HG03575 (cell line): ENCODE data around the gene ZBED5.
"Not testable (repeated sequence)": the region's sequence is repeated elsewhere in the genome, so short reads cannot be mapped to it uniquely, and the experiment has no call there.

Experiments
- ATAC-seq: cut with Tn5 transposase; IDR thresholded peaks from one replicate; pipeline ENCODE4 v1.9.1; 2021; ENCODE audit not compliant: unreplicated experiment, insufficient number of reproducible peaks, low FRiP score; ENCODE audit errors: extremely low read depth

The ZBED5 gene

DNA sequence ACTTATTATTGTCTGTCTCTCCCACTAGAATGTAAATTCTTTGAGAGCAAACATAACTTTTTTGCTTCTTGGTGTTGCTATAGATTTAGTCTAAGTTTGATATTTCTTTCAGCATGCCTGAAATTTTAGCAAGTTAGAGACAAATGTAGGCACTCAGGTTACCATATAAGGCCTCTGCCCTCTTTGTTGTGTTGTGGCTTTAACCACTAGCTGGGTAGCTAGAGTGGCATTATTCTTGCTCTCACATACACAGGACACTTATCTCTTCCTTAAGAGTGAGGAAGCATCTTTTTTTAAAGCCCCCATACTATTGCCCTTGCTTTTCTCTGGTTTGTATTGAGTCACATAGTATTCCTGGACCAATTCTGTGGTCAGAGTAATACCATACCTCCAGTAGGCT is 11.2 kb downstream of the ZBED5 start:
- ATAC-seq = no peak

DNA sequence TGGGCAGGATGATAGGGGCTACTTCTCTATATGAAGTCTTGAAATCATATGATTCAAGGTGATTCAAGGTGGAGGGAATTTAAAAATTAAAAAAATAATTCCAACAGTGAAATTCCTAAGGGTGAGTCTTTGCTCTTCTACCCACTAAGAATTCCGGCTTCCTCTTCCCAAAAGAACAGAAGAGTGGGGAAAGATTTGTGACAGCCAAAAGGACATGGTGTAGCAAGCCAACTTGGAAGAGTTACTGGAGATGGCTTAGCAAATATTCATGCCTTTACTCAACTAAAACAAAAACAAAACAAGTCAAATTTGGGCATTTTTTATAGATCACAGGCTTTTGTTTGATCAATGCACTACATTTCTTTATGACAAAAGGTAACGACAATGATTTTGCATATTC is 12.3 kb downstream of the ZBED5 start:
- no peak for ATAC-seq

DNA sequence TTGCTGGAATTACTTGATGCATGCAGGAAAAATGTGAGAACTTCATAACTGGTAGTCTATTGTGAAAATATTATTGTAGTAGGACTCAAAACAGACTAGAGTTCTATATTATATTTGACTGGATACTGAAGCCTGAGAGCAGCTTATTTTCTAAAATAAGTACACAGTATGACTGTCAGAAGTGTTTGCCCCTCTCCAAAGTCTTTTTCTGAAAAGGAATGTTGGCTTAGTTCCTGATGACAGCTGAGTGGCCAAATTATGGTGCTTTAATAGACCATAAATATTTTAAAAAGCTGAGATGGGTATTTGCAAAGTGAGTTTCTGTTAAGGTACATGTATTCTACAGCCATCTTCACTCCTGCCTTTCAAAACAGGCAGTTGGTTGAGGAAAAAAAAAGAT is 13.1 kb downstream of the ZBED5 start:
- ATAC-seq = no peak

DNA sequence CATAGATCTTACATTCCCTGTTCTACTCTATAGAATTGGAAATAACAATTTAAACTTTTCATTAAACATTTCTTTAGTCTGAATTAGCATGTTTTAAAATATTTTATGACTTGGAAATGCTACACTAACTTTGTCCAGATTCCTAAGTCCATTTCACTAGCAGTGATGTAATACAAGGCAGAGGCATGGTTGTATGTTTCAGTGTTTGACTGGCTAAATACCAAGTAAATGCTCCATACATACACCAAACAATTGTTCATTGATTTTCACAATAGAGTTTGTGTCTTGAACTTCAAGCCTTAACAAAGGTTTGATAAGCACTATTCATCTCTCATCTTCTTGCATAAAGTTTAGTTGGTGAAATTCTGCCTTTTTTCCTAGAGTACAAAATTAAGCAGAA is 13.5 kb downstream of the ZBED5 start:
- no peak for ATAC-seq

DNA sequence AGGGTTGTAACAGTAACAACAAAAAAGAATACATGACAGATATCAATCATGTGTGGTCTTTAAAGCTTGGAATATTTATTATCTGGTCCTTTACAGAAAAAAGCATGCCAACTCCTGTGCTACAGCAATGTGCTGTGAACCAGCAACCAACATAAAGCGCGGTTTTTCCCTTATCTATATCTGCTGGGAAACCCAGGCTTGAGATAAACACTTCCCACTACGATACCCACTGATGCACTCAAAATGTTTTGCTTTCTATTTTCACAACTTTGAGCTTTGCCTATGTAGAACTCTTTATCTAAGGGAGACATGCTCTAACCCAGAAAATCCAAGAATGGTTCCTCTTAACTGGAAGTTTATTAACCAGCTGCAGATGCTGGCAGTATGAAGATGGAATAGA is 19.0 kb downstream of the ZBED5 start:
- ATAC-seq = no peak

DNA sequence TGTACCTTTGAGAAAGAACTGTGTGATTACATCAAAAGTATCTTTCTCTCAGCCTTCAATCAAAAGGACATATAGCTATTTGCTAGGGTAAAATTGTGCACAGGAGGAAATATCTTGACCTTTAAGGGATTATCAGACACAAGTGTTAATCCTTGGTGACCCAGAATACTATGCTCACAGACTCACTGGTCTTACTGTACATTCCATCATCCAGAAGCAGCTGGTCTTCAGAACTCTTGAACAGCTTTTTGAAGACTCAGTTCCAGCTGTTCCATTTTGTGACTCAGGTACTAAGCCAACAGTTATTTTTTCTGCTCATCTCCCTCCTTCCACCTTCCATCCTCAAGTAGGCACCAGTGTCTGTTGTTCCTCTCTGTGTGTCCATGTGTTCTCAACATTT is 19.8 kb downstream of the ZBED5 start:
- ATAC-seq = no peak

DNA sequence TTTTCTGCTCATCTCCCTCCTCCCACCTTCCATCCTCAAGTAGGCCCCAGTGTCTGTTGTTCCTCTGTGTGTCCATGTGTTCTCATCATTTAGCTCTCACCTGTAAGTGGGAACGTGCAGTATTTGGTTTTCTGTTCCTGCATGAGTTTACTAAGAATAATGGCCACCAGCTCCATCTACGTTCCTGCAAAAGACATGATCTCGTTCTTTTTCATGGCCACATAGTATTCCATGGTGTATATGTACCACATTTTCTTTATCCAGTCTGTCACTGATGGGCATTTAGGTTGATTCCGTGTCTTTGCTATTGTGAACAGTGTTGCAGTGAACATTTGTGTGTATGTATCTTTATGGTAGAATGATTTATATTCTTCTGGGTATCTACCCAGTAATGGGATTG is 21.0 kb downstream of the ZBED5 start:
- not testable (repeated sequence) for ATAC-seq

DNA sequence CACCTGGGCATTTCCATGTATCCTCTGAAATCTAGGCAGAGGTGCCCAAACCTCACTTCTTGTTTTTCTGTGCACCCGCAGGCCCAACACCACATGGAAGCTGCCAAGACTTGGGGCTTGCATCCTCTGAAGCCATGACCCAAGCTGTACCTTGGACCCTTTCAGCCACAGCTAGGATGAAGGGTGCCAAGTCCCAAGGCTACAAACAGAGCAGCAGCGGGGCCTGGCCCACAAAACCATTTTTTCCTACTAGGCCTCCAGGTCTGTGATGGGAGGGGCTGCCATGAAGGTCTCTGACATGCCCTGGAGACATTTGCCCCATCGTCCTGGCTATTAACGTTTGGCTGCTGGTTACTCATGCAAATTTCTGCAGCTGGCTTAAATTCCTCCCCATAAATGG is 28.7 kb downstream of the ZBED5 start:
- no peak for ATAC-seq

DNA sequence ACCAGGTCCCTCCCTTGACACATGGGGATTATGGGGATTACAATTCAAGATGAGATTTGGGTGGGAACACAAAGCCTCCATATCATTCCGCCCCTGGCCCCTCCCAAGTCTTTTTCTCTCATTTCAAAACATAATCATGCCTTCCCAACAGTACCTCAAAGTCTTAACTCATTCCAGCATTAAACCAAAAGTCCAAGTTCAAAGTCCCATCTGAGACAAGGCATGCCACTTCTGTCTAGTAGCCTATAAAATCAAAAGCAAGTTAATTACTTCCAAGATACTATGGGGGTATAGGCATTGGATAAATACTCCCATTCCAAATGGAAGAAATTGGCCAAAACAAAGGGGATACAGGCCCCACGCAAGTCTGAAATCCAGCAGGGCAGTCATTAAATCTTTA is 29.5 kb downstream of the ZBED5 start:
- no peak for ATAC-seq

DNA sequence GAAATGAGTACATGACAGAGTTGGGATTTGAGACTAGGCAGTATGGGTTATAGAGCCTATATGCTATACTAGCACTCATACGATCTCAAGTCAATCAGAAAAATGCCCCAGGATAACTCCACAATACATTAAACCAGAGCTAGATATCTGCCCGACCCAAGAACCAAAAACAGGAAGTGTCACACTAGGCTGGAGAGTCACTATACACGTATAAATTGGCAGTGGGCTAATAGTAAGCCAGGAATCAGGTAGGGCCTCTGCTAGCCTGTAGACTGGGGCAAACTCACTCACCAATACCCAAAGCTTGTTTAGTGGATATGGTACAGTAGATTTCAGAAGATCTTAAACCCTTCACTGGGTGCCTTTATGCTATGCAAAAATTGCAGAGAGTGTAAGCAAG is 33.0 kb downstream of the ZBED5 start:
- ATAC-seq = no peak

DNA sequence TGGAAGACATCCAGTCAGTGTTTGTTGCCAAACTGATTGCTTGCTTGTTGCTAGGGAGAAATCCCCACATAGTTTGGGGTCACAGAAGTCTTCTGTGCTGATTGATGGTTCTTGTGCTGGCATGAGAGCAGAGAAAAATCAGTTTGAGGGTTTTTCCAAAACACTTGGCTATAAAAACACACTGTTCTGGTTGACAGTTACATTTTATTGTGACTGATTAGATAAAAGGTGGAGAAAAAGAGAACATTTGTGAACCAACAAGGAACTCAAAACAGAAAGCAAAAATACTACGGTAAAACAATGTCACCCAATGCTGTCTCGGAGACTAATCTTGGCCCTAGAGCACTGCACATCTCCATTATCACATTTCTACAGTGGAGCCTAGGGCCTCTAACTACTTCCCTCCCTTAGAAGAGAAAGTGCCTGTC is 34.7 kb downstream of the ZBED5 start:
- no peak for ATAC-seq

DNA sequence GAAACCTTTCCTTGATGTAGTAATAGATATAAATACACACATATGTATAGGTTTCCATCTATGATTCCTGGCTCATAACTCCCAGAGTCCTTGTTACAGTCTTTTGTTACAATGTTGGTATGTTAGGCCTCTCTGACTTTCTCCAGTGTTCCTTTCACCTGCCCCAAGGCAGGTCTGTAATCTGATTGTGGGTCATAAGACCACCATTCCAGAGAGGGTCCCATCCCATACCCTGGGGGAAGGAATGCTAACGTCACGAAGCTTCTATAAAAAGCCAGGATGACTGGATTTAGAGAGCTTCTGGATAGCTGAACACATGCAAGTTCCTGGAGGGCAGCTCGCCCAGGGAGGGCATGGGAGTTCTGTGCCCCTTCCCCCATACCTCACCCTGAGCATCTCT is 35.4 kb downstream of the ZBED5 start:
- ATAC-seq = not testable (repeated sequence)

DNA sequence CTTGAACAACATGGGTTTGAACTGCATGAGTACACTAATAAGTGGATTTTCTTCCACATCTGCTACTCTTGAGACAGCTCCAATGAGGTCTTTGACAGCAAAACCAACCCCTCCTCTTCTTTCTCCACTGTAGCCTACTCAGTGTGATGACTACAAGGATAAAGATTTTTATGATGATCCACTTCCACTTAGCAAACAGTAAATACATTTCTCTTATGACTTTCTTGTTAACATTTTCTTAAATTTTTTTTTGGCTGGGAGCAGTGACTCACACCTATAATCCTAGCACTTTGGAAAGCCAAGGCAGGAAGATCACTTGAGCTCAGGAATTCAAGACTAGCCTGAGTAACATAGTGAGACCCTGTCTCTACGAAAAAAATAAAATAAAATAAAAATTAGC is 39.3 kb downstream of the ZBED5 start:
- no peak for ATAC-seq

DNA sequence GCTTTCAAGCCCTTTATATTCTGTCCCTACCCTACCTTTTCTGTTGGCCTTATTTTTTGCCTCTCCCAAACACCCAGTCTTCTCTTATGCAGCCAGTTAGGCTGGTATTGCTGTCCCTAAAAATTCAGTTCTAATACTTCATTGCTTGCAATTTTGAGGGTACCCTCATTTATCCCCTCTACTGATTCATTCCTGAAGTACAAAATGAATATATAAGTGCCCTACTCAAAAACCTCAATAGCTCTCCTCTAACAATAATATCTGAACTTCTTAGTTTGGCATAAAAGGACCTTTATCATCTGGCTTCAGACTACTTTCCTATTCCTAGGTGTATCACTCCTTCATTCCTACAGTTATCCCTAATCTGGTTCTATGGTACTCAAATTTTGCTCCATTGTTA is 43.9 kb downstream of the ZBED5 start:
- ATAC-seq = no peak

DNA sequence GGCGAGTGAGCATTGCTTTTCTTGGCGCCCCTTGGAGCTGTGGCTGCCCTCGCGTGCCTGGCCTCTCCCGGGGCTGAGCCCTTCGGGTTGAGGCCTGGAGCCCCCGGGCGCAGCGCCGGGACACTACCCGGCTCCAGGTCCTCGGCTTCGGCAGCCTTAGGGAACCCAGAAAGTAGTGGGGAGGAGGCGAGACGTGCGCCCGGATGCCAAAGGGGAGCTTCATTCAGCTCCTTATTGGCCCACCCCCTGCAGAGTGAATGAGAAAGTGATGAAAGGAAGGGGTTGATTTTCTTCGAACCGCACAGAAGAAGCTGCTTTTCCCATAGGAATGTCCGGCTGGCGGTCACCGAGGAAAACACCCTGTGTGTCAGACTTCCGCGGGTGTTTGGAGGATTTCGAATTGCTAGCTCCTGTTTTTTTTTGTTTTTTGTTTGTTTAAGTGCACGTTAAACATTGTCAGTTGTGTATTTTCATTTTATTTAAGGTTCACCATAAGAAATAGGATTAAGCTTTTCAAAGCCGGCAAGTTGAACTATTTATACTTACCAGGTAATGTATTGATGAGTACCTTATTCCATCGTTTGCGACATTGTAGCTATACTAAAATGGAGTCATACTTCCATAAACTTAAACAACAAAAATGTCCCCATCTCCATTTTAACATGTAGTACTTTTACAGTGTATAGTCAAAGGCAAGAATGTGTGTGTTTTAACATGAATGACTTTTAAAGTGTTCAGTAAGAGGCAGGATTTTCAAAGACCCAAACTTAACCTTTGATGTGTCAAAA is 48.3 kb downstream of the ZBED5 start:
- no peak for ATAC-seq

DNA sequence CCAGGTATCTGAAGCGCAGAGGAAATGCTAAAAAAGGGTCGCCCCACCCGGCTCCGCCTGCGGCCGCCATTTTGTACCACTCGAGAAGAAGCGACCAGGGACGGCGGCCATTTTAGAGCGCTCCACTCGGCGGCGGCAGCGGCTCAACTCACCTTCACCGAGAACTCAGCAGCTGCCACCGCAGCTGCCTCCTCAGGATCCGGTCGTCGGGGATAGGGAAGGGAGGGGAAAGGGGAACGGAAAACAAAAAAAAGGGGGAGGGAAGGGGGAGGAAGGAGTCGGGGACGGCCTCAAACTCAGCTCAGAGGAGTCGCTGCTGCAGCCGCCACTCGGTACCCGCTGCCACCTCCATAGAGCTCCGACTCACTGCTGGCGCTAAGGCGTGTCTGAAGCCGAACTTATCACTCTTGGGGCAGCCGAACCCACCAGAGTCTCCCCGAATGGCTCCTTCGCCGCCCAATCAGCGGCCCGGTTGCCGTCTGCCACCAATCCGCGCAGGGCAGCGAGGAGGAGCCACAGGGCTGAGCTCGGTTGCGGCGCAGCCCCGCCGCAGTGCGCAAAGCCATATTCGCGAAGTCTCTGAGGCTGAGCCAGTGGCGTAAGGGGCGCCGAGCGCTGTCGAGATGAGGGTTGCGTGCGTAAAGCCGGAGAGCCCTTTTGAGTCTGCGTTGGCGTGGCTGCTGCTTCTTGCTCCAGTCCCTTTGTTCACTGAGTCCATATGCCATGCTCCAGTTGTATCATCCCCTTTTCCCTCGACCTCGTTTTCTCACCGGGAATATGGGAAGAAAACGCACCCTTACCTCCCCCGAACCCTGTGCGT is 49.1 kb downstream of the ZBED5 start, which contains the start of gene EIF4G2:
EIF4G2 (minus strand) TSS at position 374 of the 820 bp plus-strand sequence.
- peak; percentile 77 for ATAC-seq

DNA sequence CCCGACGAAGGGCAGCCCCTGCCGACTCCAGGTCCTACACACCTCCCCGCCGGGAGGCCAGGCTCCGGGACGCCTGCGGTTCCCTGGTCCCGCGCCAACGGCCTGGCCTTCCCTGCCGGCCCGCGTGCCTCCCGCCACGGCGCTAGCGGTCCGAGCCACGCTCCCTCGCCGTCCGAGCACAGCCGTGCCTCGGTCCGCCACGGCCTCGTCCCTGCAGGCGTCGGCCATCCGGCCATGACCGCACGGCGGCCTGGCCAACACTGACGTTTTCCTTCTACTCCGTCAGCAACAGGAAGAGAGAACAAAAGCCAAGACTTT is 49.7 kb downstream of the ZBED5 start:
- ATAC-seq = no peak

DNA sequence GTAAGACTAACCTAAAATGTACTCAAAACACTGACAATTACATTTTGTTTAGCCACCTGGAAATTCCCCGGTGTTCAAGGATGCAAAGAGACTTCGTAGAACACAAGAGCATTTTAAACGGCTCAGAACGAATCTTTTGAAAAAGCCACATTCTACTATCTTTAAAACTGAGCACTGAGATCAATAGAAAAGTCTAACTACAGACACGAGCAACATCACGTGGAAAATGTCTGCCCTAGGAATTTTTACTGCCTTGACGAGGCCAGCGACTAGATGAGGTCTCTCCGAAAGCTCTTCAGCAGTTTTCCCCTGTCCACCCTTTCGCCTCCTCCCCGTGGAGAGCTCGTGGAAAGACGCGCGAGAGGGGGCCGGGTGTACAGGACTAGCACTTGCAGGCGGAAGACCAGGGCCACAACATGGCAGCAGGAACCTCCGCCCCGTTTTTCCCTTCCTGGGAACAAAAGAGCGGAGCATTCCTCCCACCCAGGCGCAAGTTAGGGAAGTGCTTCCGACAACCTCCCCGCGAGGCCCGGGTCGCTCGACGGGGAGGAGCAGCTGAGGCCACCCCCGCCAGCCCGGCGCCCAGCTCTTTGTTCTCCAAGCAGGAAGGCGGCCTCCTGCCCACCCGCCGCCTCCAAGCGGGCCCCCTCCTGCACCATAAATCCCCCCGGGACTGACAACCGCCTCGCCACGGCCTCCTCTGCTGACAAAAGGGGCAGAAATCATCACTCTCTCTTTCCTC is 50.2 kb downstream of the ZBED5 start:
- no peak for ATAC-seq

DNA sequence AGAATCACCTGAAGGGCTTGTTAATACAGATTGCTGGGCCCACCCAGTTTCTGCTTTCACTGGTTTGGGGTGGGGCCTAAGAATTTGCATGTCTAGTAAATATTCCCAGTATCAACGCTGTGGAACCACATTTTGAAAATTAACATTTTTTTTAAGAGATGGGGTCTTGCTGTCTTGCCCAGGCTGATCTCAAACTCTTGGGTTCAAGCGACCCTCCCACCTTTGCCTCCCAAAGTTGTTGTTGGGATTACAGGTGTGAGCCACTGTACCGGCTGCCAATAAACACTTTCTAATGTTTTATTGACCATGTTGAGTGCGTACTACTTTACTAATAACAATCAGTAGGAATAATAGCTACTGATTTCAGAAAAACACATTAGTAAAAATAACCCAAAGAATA is 51.6 kb downstream of the ZBED5 start:
- ATAC-seq = no peak

DNA sequence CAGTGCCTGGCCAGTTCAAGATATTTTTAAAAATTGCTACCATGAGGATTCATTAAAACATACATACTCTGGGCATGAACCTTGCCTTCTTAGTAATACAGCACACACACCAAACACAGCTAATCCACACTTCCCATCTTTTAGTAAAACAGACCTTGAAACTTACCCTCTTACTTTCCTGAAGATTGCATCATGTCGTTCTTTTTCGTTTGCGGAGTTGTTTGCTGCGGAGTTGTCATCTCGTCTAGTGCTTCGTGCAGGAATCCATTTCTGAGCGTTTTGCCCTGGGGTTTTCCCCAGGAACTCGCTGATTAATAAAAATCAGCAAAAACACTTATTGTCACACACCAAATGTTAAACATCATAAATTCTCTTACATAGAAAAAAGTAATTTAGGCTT is 52.1 kb downstream of the ZBED5 start:
- no peak for ATAC-seq
